ENCODE measurements around the gene SWAP70. TPM values are rescaled to one million over a fixed set of nuclear protein-coding genes. Genes with fewer than 3 reads are reported as not detected.
A peak's percentile ranks its signal among the peaks of the same experiment; 100 is the strongest.

Gene SWAP70
- total RNA-seq, 1 experiment from 2014 or later: 14.3 TPM

DNA sequence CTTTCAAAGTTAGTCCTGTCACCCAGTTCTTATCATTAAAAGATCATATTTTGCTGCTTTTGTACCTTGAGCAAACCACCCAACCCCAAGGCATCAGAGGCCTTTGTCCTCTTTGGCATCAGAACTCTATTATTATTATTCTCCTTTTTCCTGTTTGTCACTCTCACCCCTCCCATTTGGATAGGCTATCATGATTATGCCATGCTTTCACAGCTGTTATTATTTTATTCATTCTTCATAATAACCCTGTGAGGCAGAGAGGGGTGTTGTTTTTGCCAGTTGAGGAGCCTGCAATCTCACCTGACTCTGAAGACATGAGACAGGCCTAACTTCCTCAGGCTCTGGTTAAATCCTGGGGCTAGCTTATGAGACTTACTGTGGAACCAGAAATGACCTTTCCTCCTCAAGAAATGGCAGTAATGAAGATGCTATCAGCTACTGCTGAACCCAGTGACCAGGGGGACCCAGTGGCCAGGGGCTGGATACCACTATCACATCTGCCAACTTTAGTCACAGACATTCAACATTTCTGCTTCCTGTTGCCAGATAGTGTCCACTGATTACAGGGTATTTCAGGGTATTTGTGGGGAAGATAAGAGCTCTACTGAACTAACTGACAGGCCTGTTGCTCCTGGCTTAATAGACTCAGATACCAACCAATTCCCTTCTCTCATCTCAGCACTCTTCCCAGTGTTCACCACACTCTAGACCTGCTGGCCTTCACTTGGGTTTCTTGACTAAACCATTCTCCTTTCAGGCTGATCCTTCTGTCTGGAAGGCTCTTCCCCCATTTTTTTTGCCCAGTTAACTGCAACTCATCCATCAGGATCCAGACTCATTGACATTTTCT is 11.8 kb upstream of the SWAP70 start:
- DNase-seq (ENCODE audit: low spot score): no peak

DNA sequence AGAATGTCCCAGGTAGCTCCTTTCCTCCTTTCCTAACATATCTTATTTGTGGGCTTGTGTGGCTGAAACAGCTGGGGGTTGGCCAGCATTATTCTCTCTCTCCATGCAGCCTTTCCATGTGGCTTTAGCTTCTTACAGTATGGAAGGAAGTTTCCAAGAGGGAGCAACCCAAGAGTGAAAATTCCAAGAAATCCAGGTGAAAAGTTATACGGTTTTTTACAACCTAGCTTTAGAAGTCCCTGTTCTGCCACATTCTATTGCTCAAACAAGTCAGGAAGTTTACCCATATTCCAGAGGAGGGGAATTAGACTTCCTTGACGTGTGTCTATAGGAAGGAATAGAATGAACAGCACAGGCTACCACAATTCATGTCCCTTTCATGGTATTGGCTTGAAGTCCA is 10.0 kb upstream of the SWAP70 start:
- no peak for DNase-seq (ENCODE audit: low spot score)

DNA sequence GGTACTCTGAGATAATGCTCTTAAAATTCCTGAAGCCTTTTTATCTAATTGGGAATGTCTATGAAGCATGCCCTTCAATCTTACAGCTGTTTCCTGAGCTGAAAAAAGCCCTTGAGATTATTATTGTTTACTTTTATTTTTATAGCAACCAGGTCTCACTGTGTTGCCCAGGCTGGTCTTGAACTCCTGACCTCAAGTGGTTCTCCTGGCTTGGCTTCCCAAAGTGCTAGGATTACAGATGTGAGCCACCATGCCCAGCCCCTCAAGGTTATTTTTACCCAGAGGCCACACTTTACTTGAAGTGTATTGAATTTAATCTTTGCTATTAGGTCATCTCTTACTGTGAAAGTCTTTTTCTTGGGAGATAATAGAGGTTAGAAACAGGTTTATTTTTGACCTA is 7.0 kb upstream of the SWAP70 start:
- no peak for DNase-seq (ENCODE audit: low spot score)

DNA sequence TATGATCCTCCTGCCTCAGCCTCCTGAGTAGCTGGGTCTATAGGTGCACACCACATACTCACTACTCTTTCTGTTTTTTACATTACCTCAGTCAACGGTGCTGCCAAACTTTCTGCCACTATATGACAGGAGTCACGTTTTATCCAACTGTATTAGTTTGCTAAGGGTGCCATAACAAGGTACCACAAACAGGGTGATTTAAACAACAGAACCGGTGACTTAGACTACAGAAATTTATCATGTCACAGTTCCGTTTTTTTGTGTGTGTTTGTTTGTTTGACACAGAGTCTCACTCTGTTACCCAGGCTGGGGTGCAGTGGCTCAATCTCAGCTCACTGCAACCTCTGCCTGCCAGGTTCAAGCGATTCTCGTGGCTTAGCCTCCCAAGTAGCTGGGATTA is 6.3 kb upstream of the SWAP70 start:
- DNase-seq (ENCODE audit: low spot score): no peak

DNA sequence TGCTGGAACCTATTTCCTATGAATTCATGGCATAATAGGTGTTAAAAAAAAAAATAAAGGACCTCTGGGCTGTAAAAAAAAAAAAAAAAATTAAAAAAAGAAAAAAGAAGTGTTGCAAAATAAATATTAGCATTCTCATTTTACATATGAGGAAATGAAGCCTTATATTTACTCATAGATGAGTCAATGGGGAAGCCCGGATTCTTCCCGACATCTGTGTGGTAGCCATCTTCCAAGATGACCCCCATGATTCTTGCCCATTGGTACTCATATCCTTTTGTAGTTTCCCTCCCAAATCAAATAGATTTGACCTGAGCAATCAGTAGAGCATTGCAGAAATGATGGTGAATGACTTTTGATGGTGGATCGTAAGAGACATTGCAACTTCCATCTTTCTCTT is 3.0 kb upstream of the SWAP70 start:
- no peak for DNase-seq (ENCODE audit: low spot score)

DNA sequence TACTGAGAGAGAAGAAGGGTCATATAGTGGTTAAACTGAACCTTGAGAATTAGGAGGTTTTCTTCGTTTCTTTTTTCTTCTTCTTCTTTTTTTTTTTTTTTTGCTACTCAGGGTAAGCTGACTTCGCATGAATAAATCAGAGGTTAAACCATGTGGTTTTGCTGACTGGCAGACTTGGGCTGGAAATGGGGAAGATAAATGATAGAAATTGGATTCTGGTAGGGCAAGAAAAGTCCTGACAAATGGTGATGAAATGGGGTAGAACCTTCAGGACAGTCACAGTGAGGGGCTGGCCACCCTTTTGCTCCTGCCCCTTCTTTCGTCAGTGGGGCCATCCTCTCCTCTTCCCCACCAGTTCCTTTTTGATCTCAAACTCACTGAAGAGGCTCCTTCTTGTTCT is 1.6 kb upstream of the SWAP70 start:
- no peak for DNase-seq (ENCODE audit: low spot score)

DNA sequence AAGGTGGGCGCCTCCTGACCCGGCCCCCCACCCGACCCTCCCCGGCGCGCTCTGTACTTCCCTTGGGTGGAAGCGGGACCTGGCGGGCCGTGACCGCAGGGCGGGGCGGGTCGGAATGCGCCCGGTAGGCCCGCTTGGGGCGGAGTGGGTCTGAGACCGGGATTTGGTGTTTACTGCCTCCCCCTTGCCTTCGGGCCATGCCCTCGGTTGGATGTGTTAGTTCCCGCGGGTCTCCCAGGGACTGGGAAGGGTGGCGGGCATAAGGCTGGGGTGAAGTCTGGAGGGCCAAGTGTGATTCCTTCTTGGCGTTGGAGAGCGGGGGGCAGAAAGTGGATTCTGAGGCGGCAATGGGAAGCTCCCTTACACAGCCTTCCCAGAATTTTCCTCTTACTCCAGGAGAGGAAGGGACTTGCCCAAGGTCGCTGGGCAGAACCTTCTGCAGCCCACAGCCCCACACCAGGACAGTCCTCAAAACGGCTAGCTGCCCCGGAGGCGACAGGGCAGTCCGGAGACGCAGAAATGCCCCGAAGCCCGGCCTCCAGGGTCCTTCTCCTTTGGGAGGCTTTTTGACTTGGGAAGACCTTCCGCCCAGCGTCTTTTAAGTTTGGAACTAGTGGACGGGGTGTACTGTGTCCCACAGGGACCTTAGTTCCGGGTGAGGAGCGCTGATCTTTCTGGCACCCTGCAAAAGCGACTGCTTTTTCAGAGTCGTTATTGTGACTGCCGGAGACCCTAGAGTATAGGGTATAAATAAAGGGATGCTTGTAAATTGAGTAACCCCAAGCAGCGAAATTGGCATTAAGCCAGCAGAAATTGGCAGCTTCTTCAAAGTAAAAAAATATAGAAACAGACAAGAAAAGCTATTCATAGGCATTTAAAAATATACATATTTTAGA is 647 bp downstream of the SWAP70 start:
- DNase-seq (ENCODE audit: low spot score): no peak

DNA sequence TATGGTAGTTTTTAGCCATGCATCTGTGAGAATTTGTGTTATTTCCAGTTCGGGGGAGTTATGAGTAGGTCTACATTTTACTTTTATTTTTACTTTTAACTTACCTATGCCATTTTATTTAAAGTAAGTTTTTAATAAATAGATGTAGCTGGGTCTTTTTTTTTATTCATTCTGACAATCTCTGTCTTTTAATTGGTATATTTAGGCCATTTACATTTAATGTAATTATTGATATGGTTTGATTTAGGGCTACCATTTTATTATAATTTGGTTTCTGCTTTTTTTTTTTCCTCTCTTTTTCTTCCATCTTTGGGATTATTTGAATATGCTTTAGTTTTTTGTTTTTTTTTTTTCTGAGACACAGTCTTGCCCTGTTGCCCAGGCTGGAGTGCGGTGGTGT is 1.9 kb downstream of the SWAP70 start:
- DNase-seq (ENCODE audit: low spot score): no peak

DNA sequence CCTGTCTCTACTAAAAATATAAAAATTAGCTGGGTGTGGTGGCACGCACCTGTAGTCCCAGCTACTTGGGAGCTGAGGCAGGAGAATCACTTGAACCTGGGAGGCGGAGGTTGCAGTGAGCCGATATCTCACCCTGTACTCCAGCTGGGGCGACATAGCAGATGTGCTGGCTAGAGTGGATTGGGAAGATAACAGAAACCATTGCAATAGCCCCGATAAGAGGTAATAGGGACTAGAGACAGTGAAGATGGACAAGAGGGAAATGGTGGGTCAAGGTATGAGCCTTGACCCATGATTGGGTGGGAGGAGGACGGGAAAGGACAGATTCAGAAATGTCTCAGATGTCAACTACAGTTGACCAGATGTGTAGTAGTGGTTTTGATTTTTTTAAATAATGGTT is 6.1 kb downstream of the SWAP70 start:
- DNase-seq (ENCODE audit: low spot score): no peak

DNA sequence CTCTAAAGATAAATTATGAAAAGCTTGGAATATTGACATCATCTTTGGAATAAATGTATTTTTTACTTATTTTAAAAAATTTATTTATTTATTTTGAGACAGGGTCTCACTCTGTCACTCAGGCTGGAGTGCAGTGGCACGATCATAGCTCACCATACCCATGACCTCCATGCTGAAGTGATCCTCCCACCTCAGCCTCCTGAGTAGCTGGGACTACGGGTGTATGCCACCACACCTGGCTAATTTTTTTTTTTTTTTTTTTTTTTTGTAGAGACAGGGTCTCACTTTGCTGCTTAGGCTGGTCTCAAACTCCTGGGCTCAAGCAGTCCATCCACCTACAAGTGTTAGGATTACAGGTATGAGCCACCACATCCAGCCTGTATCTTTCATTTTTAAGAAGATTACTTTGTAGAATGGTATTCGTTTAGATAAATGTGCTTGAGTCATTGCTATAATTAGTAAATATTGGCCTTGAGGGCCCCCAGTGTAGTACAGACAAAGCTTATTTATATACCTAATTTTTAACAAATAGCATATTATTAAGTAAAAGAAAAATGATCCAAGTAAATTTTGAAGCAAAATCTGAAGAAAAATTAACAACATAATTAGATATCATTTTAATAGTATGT is 8.5 kb downstream of the SWAP70 start:
- DNase-seq (ENCODE audit: low spot score): no peak

DNA sequence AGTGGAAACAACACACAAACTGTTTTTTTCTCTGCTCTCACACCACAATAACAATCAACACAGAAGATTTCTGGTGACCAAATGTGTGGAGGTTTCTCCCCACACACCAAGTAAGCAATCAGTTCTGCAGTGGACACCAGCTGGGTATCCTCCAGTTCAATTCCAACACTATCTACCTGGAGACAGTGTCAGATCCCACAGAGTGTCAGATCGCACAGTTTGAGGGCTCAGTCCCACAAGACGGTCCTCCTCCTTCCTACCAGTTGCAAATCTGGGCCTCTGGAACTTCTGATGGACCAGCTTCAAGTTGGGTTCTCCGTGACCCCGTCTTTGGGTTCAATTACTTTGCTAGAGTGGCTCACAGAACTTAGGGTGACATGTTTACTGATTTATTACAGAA is 9.0 kb downstream of the SWAP70 start:
- no peak for DNase-seq (ENCODE audit: low spot score)

DNA sequence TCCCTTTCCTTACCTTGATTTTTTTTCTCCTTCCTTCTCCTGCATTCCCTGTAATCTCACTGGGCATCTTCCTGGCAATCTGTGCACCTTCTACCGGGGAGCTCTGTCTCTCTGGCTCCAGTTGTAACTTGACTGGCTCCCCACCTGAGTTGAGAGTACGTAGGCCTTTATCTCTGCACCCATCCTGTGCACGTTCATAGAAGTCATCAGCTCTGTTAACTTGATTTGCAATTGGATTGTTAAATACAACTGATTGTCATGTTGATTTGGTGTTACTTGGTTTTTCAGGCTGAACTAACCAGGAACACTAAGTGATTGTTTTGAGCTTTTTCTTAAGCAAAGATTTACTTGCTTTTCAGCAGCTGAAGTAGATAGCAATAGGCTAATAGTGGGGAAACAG is 11.8 kb downstream of the SWAP70 start:
- no peak for DNase-seq (ENCODE audit: low spot score)

DNA sequence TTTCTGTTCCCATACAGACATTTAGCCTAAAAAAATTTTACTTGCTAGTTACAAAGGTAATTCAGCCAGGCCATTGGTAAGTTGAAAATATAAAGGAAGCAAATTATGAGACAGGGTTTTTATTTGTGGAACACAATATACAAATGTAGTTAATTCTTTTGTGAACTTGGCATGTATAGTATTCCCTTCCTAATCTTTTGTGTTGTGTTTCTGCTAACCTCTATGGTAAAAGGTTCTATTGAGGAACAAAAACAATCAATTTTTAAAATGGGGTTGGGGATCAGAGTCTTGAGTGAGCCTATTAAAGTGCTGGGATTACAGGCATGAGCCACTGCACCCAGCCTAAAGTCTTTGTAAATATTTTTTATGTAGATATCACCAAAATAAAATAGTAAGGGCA is 14.1 kb downstream of the SWAP70 start:
- DNase-seq (ENCODE audit: low spot score): no peak

DNA sequence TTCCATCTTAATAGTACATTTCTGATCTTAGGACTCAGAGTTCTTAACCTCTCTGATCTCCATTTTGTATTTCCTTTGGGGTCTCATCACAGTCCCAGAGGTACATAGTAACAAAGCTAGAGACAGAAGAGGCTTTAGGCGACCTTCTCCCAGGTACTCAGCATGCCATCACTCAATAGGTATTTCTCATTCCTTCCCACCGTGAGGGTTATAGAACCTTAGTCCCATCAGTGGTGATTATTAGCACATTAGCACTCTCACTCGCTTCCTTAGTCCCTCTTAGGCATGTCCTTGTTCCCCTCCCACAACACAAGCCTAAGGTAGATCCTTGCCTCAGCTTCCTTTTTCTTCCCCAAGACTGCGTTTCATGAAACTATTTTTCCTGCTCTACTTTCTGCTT is 14.7 kb downstream of the SWAP70 start:
- DNase-seq (ENCODE audit: low spot score): no peak

DNA sequence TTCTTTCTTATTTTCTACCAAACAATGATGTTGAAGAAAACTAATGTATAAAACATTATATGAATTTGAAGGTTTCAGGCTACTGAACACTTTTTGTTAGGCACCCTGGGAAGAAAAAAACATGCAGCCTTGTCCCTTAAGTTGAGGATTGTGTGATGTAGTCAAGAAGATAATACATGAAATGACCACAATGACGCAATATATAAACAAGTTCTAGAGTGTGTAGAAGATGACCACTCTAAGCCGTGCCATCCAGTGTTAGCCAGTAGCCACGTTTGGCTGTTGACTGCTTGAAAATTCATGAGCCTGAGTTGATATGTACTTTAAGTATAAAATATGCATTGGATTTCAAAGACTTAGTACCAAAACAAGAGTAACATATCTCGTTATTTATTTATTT is 16.2 kb downstream of the SWAP70 start:
- DNase-seq (ENCODE audit: low spot score): no peak

DNA sequence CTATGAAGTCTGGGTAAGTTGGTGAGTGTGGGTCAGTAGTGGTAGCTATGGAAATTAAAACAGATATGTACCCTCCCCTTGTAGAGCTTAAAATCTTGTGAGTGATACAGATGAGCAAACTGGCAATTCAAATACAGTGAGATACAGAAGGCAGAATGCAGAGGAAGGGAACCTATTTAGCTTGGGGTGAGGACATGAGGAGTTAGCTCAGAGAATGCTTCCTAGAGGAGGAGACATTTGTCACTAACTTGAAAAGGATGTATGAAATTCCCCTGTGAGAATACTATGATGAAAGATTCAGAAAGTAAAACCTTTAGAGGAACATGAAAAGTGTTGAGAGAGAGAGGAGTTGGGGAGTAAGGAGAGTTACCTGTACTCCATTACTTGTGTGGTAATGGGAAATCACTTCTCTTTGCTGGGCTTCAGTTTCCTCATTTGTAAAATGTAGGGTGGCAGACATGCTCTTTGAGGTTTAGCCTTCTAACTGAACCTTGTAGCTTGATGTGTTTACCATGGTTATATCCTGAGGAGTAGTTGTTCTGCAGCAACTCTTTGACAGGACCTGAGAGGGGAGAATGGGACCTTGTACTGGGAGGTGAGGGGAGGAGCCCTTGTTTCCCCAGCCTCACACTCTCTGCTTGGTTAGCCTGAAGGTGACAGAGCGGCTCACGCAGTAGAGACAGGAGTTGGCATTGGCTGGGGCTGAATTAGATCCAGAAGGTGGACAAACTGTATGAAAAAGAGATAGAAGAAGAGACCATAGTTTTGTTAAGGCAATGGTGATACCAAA is 17.9 kb downstream of the SWAP70 start:
- no peak for DNase-seq (ENCODE audit: low spot score)

DNA sequence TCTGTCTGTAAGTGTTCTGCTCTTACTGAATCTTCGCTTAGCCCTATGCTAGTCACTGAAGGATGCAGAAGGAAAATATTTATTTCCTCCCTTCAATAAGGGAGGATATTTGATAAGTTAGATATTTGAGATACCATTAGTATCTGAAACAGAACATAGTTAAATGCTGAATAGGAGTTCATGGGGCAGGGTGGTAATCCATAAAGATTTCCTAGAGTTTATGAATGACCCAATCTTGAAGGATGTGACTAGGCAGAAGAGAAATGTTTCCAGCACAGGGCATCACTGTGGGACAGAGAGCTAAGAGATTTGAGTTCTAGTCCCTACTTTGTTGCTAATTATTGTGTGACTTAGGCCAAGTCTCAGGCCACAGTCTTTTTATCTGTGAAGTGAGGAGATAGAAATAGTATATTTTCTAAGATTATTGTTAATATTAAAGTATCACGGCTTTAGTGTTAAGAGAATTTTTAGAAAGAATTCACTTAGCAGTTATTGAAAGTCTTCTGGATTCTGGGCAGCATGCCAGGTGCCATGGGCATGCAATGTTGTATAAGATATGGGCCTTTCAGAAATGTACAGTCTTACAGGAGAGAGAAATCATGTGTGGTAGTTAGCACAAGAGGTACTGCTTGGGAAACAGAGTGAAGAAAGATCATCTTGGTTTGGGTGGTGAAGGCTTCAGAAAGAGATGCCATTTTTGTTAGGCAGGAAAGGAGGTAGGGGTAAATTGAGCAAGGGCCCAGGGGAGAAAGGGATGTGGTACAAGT is 24.0 kb downstream of the SWAP70 start:
- DNase-seq (ENCODE audit: low spot score): no peak

DNA sequence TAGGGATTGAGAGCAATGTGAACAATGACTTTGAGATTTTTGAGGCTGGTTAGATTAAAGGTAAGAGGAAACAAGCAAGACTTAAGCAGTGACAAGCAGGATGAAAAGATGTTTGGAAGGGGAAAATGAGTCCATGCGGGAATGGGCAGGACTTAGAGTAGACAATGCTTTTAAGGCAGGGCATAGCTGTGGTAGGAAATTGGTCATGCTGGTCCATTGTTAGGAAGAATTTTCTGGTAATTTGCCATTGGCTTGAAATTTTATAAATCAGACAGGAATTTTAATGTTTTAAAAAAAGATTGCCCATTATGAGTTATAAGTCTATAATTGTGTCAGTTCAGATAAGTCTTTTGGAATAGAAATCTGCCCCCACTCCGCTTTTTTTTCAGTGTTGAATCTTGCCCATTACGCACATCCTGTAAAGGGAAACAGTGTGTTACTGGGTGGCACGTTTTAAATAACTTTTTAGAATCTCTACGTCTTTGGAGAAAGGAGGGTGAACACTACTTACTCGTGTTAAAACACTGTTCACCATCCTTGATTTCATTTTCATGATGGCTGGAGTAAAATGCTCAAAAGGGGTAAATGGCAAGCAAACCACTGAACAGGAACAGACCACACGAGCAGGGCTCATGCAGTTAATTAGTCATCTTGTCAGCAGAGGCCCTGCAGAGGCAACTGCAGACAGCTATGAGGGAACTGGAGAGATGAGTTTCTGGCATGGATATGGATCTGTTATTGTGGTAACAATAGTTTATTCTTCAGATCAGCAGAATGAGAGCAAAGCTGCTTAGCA is 25.0 kb downstream of the SWAP70 start:
- DNase-seq (ENCODE audit: low spot score): peak; percentile 35

DNA sequence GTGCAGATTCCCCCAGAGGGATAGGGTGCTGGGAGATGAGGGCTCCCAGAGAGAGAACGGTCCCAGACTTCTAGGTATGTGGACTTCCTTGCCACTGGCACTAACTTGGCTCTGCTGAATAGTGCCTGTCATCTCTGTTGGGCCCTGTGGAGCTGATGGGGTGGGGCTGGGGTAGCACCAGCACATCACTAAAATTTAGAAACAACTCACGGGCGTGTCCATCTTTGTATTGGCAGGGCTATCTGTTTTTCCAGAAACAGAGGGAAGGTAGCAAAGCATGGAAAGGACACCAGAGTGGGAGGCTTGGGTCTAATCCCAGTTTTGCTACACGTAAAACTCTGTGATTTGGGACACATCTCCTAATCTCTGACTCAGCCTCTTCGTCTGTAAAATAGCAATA is 25.8 kb downstream of the SWAP70 start:
- no peak for DNase-seq (ENCODE audit: low spot score)

DNA sequence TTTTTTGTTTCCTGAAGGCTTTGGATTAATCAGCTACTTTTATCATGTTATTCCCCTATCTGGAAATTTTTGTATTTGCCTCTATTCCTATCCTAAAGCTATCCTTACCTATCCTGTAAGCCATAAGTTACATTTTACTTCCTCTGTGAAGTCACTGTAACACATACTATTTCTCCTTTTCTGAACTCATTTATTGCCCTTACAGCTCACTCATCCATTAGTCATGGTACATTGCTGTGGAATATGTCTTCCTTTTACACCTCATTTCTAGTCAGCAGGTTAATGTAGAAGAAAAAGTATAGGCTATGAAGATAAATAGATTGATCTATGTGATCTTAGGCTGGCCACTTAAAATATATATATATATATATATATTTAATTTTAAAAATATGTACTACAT is 28.0 kb downstream of the SWAP70 start:
- no peak for DNase-seq (ENCODE audit: low spot score)

Measured in H4 (cell line).